Islet precursor cell (in vitro differentiated cells): ENCODE measurements around the gene ACBD4.
"Not testable (repeated sequence)": the region's sequence is repeated elsewhere in the genome, so short reads cannot be mapped to it uniquely, and the experiment has no call there.

Experiments used
- DNase-seq: peaks from one replicate; pipeline ENCODE4 v3.0.0-alpha.2; 2018

ACBD4 gene

GRCh38 chr17:45121055-45121454 lies 14.4 kb upstream of the ACBD4 start:
- DNase-seq, result no peak

GRCh38 chr17:45123076-45123770 lies 12.3 kb upstream of the ACBD4 start:
- DNase-seq, result no peak

DNA sequence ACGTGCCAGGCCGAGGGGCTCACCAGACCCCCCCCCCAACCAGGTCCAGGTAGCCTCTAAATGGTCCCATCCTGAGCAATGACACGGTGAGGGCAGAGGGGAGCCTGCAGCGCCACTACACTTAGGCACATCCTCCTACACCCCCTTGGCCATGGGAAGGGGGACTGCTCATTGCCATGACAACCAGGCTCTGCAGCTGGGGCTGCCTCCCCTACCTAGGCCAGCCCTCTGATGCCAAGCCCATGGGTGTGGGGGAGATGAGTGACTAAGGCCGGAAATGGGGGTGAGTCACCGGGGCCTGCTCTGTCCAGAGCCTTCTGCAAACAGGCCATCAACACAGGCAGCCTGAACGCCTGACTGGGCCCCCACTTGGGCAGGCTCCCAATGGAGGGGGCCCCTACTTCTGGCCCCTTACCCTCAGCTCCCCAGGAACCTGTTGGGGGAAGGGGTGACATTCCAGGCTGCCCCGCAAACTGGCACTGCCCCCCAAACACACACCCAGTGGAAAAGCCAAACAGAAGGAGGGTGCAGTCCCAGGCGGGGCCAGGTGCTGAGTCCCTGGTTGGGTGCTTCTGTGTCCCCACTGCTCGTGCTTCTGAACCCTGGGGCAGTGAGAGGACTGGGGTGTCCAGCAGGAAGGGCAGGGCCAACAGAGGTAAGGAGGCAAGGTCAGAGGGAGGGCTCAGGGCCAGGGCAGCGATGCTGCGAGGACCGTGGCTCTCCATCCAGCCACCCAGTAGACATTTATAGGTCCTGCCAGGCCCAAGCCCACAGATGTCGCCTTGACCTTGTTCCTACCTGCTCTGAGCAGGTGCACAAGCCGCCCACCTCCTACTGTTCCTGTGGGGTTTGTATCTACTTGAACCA lies 11.3 kb upstream of the ACBD4 start:
- DNase-seq, result peak; percentile 95

GRCh38 chr17:45124797-45125122 lies 10.7 kb upstream of the ACBD4 start:
- DNase-seq, result not testable (repeated sequence)

DNA sequence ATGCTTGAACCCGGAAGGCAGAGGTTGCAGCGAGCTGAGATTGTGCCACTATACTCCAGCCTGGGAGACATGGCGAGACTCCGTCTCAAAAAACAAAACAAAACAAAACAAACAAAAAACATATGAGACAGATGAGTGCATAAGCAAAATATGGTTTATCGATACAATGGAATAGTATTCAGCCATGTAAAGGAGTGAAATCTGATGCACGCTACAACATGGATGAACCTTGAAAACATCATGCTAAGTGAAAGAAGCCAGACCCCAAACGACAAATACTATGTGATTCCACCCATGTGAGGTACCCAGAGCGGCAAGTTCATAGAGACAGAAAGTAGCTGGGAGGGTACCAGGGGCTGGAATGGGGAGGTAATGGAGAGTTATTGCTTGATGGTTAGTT lies 10.0 kb upstream of the ACBD4 start:
- DNase-seq, result no peak

GRCh38 chr17:45127207-45127547 lies 8.3 kb upstream of the ACBD4 start:
- DNase-seq, result no peak

GRCh38 chr17:45127548-45128300 lies 7.8 kb upstream of the ACBD4 start:
- peak; percentile 91 for DNase-seq

GRCh38 chr17:45128331-45128730 lies 7.2 kb upstream of the ACBD4 start:
- no peak for DNase-seq

- DNase-seq, result no peak
Observed at GRCh38 chr17:45128989-45129388, 6.5 kb upstream of the ACBD4 start.

DNA sequence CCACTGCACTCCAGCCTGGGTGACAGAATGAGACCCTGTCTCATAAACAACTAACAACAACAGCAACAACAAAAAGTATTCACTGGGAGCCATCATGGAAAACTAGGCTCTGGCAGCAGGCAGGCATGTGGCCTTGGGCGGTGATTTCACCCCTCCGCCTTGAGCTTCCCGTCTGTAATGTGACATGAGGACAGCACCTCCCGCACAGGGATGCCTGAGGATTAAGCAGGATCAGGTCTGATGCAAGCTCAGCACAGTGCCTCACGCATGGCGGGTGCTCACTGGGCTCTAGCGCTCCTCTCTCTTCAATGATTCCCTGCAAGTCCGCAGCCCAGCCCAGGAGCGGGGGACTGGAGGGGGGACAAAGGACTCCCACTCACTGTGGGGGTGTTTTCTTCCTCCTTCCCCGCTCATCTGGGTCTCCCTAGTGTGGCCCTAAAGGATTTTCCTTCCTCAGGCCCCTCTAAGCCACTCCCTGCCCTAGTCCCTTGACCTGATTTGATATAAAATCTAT lies 6.0 kb upstream of the ACBD4 start:
- peak; percentile 88 for DNase-seq

- DNase-seq, result peak; percentile 86
Observed at GRCh38 chr17:45129940-45130680, 5.4 kb upstream of the ACBD4 start.

GRCh38 chr17:45130681-45131615 lies 4.5 kb upstream of the ACBD4 start:
- no peak for DNase-seq

- DNase-seq, result peak; percentile 90
Observed at GRCh38 chr17:45131616-45132319, 3.7 kb upstream of the ACBD4 start.

- no peak for DNase-seq
Observed at GRCh38 chr17:45132320-45132571, 3.2 kb upstream of the ACBD4 start, which contains the start of gene PLCD3. Gene PLCD3, minus strand, starts transcription at chr17:45132515. Its CDS starts 105 bp downstream, at chr17:45132410.

DNA sequence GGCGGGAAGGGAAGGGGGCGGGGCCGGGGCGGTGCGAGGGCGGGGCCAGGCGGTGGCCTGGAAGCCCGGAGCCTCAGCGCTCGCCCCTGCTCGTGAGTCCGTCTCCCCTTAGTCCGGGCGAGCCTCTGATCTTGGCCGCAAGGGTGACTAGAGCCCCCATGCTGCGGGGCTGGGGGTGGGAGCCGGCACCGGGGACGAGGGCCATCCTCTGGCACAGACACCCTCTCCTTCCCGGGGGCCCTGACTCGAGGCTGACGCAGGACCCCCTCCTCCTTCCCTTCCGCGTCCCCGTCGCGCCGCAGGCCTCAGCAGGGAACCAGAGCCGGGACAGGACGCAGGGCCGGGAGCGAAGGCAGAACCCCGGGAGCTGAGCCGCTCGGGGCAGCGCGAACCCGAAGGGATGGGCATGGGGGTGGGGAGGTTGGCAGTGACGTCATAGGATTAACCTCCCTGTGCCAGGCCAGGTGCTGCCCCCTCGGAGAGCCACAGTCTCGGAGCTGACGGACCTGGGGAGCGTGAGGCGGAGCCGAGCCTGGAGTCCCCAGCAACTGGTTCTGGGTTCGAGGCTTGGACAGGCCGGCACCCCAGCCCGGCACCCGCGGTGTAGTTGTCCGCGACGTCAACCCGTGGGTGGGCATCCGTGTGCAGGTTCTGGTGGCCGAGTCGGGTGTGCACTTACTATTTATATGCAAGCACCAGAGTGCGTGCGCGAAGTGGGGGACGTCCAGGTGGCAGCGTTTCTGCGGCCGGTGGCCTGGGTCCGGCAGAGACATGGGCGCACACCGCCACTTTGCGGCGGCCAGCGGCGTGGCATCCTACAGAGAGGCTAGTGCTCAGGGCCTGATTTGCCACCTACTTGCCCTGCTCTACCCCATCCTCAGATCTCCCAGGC lies 2.7 kb upstream of the ACBD4 start:
- peak; percentile 97 for DNase-seq

DNA sequence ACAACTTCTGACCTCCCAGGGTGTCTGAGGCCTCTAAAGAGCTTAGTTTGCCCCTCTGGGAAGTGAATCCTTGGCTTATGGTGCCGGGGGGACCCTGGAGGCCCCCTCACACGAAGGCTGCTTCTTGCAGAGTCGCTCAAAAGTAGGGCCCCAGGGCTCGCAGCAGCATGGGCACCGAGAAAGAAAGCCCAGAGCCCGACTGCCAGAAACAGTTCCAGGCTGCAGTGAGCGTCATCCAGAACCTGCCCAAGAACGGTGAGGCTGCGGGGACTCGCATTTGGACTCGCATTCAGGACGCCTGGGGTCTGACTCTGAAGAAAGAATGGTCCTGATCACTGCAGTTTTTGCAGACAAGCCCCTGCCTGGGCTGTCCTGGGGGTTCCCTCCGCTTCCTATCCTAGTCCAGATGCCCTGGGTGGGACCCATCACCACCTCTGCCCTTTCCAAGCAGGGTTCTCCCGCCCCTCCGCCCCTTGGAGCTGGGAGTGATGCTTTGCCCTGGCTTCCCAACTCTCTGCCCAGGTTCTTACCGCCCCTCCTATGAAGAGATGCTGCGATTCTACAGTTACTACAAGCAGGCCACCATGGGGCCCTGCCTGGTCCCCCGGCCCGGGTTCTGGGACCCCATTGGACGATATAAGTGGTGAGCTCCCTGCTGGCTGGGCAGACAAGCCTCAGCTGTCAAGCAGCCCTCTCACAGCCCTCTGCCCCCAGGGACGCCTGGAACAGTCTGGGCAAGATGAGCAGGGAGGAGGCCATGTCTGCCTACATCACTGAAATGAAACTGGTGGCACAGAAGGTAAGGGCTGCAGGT lies 698 bp downstream of the ACBD4 start:
- no peak for DNase-seq

- no peak for DNase-seq
Observed at GRCh38 chr17:45136846-45137560, 1.5 kb downstream of the ACBD4 start.

DNA sequence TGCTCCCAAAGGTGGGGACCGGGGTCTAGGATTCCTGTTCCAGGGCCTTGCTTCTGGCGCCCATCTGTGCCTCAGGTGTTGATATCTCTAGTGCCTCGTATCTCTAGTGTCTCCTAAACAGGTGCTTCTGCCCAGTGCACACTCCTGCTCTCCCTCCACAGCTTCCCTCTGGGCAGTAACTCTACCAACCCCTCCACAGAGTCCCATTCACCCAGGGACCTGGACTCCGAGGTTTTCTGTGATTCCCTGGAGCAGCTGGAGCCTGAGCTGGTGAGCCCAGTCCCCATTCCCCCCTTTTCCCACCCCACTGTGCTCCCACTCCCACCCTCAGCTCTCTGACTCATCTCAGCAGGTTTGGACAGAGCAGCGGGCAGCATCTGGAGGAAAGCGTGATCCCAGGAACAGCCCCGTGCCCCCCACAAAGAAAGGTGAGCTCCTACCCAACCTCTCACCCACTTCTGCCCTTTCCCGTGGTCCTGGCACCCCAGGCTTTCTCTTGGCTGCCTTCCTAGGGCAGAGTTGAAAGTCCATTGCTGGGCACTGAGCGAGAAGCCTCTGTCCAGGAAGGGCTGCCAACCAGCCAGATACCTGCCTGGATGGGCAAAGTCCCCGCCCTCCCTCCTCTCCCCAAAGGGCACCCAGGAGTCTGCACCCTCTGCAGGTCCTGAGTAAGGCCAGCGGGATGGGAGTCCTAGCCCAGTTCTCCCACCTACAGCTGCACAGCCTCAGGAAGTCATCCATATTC lies 2.2 kb downstream of the ACBD4 start:
- no peak for DNase-seq
